Body of pancreas (tissue), 4 donors: Measurements from ENCODE around the gene PHB1.

Source experiments
- CTCF ChIP-seq, 7 experiments: fragments of 450-650 bp in 4 of 7; fragments of 200-600 bp in 3 of 7; sonication (generic) in 3 of 7; IDR thresholded peaks; one replicate each; pipeline ENCODE4 v1.5.1; 2016 to 2019; ENCODE audit warnings: antibody characterized with exemption in 7 of 7
- POLR2A ChIP-seq, 3 donors: fragments of 450-650 bp; IDR thresholded peaks; one replicate each; pipeline ENCODE4 v1.6.1; 2016; ENCODE audit warnings: antibody characterized with exemption in 3 of 3, mild to moderate bottlenecking in 2 of 3

- TF ChIP-seq CTCF (IDR thresholded peaks at IDR 0.05), result no peak
- TF ChIP-seq POLR2A (IDR thresholded peaks at IDR 0.05), result no peak
Measured at GRCh38 chr17:49360796-49361128, 53.9 kb downstream of the PHB1 start.
